H7 (cell line): ENCODE measurements around the gene CDCA5. TPM values are rescaled to one million over a fixed set of nuclear protein-coding genes. Genes with fewer than 3 reads are reported as not detected.

Experiments
- DNase-seq: peaks from one replicate; pipeline ENCODE4 v3.0.0; 2012
- H3K27me3 ChIP-seq: 2 replicates; pipeline ENCODE4 v1.6.0; 2011; ENCODE audit warnings: mild to moderate bottlenecking, low read length; ENCODE audit not compliant: control insufficient read depth, insufficient read depth
- H3K36me3 ChIP-seq: replicated peaks from 2 replicates; pipeline ENCODE4 v1.5.1; 2011; ENCODE audit warnings: low read length; ENCODE audit not compliant: control insufficient read depth, insufficient read depth
- H3K4me3 ChIP-seq: 2 replicates; pipeline ENCODE4 v1.5.1; 2011; ENCODE audit warnings: low read depth, mild to moderate bottlenecking, control low read depth, low read length, moderate library complexity; ENCODE audit not compliant: insufficient read depth
- total RNA-seq: library from RNA; depleted of rRNA; stranded (reverse); fragments of >200 nt; shearing (Covaris generic); gene quantifications from 2 replicates; pipeline ENCODE4 v1.2.3, GENCODE V29; 2014; rRNA removed

CDCA5 gene
- 83.8 and 88.7 TPM in 2 replicates for total RNA-seq

GRCh38 chr11:65083834-65084597, at the start of gene CDCA5, which contains the start of gene ZFPL1:
TSS of gene CDCA5 (minus strand) at chr11:65084040. CDS start at chr11:65083978, 62 bp downstream.
TSS of gene ZFPL1 (plus strand) at chr11:65084222. CDS start at chr11:65084699, 477 bp downstream.
- Histone ChIP-seq H3K27me3 (no peaks in the 10 kb centered on the region), H3K36me3 (peaks cover 20% of the 10 kb centered on the region), H3K4me3 (peak within 1 kb of the TSS; percentile 88)
- peak; percentile 100 for DNase-seq

GRCh38 chr11:65132988-65133700, 49.3 kb upstream of the CDCA5 start:
- Histone ChIP-seq H3K4me3 (peak overlapping the region; percentile 96), H3K27me3 (no peaks in the 10 kb centered on the region), H3K36me3 (peaks cover 29% of the 10 kb centered on the region)
- peak; percentile 91 for DNase-seq

GRCh38 chr11:65132238-65132987, 48.6 kb upstream of the CDCA5 start:
- peaks cover 34% of the 10 kb centered on the region for H3K36me3 ChIP-seq
- DNase-seq = no peak
- H3K27me3 ChIP-seq = no peaks in the 10 kb centered on the region
- no peak overlapping the region for H3K4me3 ChIP-seq

- no peaks in the 10 kb centered on the region for H3K27me3 ChIP-seq
- H3K36me3 ChIP-seq = peaks cover 34% of the 10 kb centered on the region
- no peak overlapping the region for H3K4me3 ChIP-seq
- DNase-seq = no peak
These were observed 48.0 kb upstream of the CDCA5 start for GRCh38 chr11:65131895-65132237.

- no peak for DNase-seq
- Histone ChIP-seq H3K4me3 (no peak overlapping the region), H3K27me3 (no peaks in the 10 kb centered on the region), H3K36me3 (peaks cover 39% of the 10 kb centered on the region)
These were observed 47.6 kb upstream of the CDCA5 start for GRCh38 chr11:65131417-65131776.

- H3K36me3 ChIP-seq = peaks cover 42% of the 10 kb centered on the region
These were observed 47.0 kb upstream of the CDCA5 start for GRCh38 chr11:65130631-65131416.

GRCh38 chr11:65129649-65130441, 46.0 kb upstream of the CDCA5 start:
- peak; percentile 72 for DNase-seq
- Histone ChIP-seq H3K36me3 (peaks cover 50% of the 10 kb centered on the region), H3K27me3 (no peaks in the 10 kb centered on the region), H3K4me3 (no peak overlapping the region)

More at GRCh38 chr11:65130631-65131416, 47.0 kb upstream of the CDCA5 start:
- Histone ChIP-seq H3K4me3 (no peak overlapping the region), H3K27me3 (no peaks in the 10 kb centered on the region)
- no peak for DNase-seq

- peaks cover 56% of the 10 kb centered on the region for H3K36me3 ChIP-seq
These were observed 44.6 kb upstream of the CDCA5 start for GRCh38 chr11:65128182-65129145.

GRCh38 chr11:65127473-65128181, 43.8 kb upstream of the CDCA5 start:
- no peak overlapping the region for H3K4me3 ChIP-seq
- no peaks in the 10 kb centered on the region for H3K27me3 ChIP-seq
- peaks cover 52% of the 10 kb centered on the region for H3K36me3 ChIP-seq
- DNase-seq = peak; percentile 38

More at GRCh38 chr11:65128182-65129145, 44.6 kb upstream of the CDCA5 start:
- Histone ChIP-seq H3K4me3 (no peak overlapping the region), H3K27me3 (no peaks in the 10 kb centered on the region)
- DNase-seq = peak; percentile 28

GRCh38 chr11:65126624-65127274, 42.9 kb upstream of the CDCA5 start:
- Histone ChIP-seq H3K36me3 (peaks cover 46% of the 10 kb centered on the region), H3K27me3 (no peaks in the 10 kb centered on the region), H3K4me3 (no peak overlapping the region)
- DNase-seq = peak; percentile 26

- Histone ChIP-seq H3K4me3 (no peak overlapping the region), H3K27me3 (no peaks in the 10 kb centered on the region), H3K36me3 (peaks cover 46% of the 10 kb centered on the region)
These were observed 41.6 kb upstream of the CDCA5 start for GRCh38 chr11:65125197-65126056.

More at GRCh38 chr11:65125197-65126056, 41.6 kb upstream of the CDCA5 start:
- DNase-seq = no peak
